PC-9 (cell line): ENCODE results near the gene HAPLN2. TPM values are rescaled to one million over a fixed set of nuclear protein-coding genes. Genes with fewer than 3 reads are reported as not detected.

Source experiments
- BruUV-seq: library from RNA; stranded (reverse); fragments of 400-500 nt; replicated peaks from 2 replicates; lab custom pipeline; 2021; lab: Mats Ljungman, UMichigan
- CTCF ChIA-PET: fragments of 300-600 bp; sonication (Branson Sonifier 250); formaldehyde crosslinking; loops from one replicate; lab custom pipeline; 2022; ENCODE audit warnings: antibody characterized with exemption; lab: Charles Lee
- POLR2A ChIA-PET: fragments of 300-600 bp; sonication (Branson Sonifier 250); formaldehyde crosslinking; loops from one replicate; lab custom pipeline; 2022; ENCODE audit warnings: antibody characterized with exemption; ENCODE audit not compliant: unreplicated experiment; lab: Charles Lee
- DNase-seq, 2 experiments: peaks; one replicate each; pipeline versions ENCODE4 v3.0.0 to v3.0.0-alpha.2; 2015 to 2022; ENCODE audit warnings: mixed read lengths in 1 of 2
- H2AFZ ChIP-seq: fragments of 200-600 bp; sonication (generic); 2 replicates; pipeline ENCODE4 v1.8.1; 2017; ENCODE audit warnings: antibody characterized with exemption
- H3F3A ChIP-seq: fragments of 200-600 bp; sonication (generic); 2 replicates; pipeline ENCODE4 v1.8.1; 2017; ENCODE audit warnings: antibody characterized with exemption, mild to moderate bottlenecking, low read depth; ENCODE audit not compliant: insufficient read depth
- H3K27ac ChIP-seq: fragments of 200-600 bp; sonication (generic); 2 replicates; pipeline ENCODE4 v1.6.1; 2016; ENCODE audit warnings: mixed run types
- H3K27me3 ChIP-seq: fragments of 200-600 bp; sonication (generic); 2 replicates; pipeline ENCODE4 v1.6.1; 2016; ENCODE audit warnings: low read depth, mixed run types; ENCODE audit not compliant: insufficient read depth
- H3K36me3 ChIP-seq: fragments of 200-600 bp; sonication (generic); 2 replicates; pipeline ENCODE4 v1.6.1; 2016; ENCODE audit warnings: low read depth, mixed run types
- H3K4me1 ChIP-seq: fragments of 200-600 bp; sonication (generic); replicated peaks from 2 replicates; pipeline ENCODE4 v1.6.1; 2016; ENCODE audit warnings: mixed run types; ENCODE audit not compliant: insufficient read depth
- H3K4me2 ChIP-seq: fragments of 200-600 bp; sonication (generic); 2 replicates; pipeline ENCODE4 v1.6.1; 2017; ENCODE audit warnings: mixed run types
- H3K4me3 ChIP-seq: fragments of 200-600 bp; sonication (generic); 2 replicates; pipeline ENCODE4 v1.6.1; 2016; ENCODE audit warnings: mixed run types
- H3K79me2 ChIP-seq: fragments of 200-600 bp; sonication (generic); 2 replicates; pipeline ENCODE4 v1.6.1; 2017; ENCODE audit warnings: low read depth, mixed run types
- H3K9me2 ChIP-seq: fragments of 200-600 bp; sonication (generic); 2 replicates; pipeline ENCODE4 v1.8.1; 2017; ENCODE audit warnings: mild to moderate bottlenecking; ENCODE audit not compliant: insufficient read depth
- H3K9me3 ChIP-seq: fragments of 200-600 bp; sonication (generic); 2 replicates; pipeline ENCODE4 v1.8.1; 2016; ENCODE audit warnings: low read depth; ENCODE audit not compliant: insufficient read depth
- H4K20me1 ChIP-seq: fragments of 200-600 bp; sonication (generic); 2 replicates; pipeline ENCODE4 v1.8.1; 2017; ENCODE audit not compliant: insufficient read depth
- CTCF ChIP-seq: fragments of 200-600 bp; sonication (generic); conservative IDR thresholded peaks from 2 replicates; pipeline ENCODE4 v1.6.1; 2017; ENCODE audit warnings: mixed run types, antibody characterized with exemption, mild to moderate bottlenecking, moderate library complexity
- EZH2 ChIP-seq: fragments of 200-600 bp; sonication (generic); IDR thresholded peaks from 2 replicates; pipeline ENCODE4 v1.8.0; 2017; ENCODE audit warnings: antibody characterized with exemption, low read depth
- intact Hi-C: fragments of 100-400 bp; cut with micrococcal nuclease; formaldehyde crosslinking; loops from one replicate; pipeline ENCODE4 v1.10.0; 2022; ENCODE audit not compliant: unreplicated experiment
- total RNA-seq: library from RNA; stranded (reverse); gene quantifications from 2 replicates; pipeline ENCODE4 v1.2.3, GENCODE V29; 2021

HAPLN2 gene
- total RNA-seq, 1 experiment from 2014 or later = not detected

- no peaks in the 10 kb centered on the region for H3K9me3 ChIP-seq
- H4K20me1 ChIP-seq = peaks cover 96% of the 10 kb centered on the region
- H3K4me3 ChIP-seq = no peak overlapping the region
- peaks cover 48% of the 10 kb centered on the region for H3F3A ChIP-seq
- ChIA-PET CTCF (no interaction called here), POLR2A (interaction anchor here (0.6 kb wide), 1 partner anchor 27 kb away, joined by 3 read pairs; no protein-coding TSS in a partner anchor)
- H3K27ac ChIP-seq = no peak overlapping the region
- DNase-seq = no peak
- TF ChIP-seq EZH2 = no peak
- TF ChIP-seq CTCF = no peak
- H3K79me2 ChIP-seq = no peaks in the 10 kb centered on the region
- no peaks in the 10 kb centered on the region for H3K9me2 ChIP-seq
- no TSS peak for BruUV-seq
- intact Hi-C loops = no loop called here
- peaks cover 19% of the 10 kb centered on the region for H3K36me3 ChIP-seq
- no peak overlapping the region for H2AFZ ChIP-seq
- no peak overlapping the region for H3K4me2 ChIP-seq
- H3K4me1 ChIP-seq = peaks cover 13% of the 10 kb centered on the region
- H3K27me3 ChIP-seq = no peaks in the 10 kb centered on the region
Measured at GRCh38 chr1:156644640-156645039, 25.4 kb downstream of the HAPLN2 start.

- POLR2A ChIA-PET = no interaction called here
- no TSS peak for BruUV-seq
- H3K27me3 ChIP-seq = no peaks in the 10 kb centered on the region
- no peak overlapping the region for H2AFZ ChIP-seq
- TF ChIP-seq EZH2 = no peak
- TF ChIP-seq CTCF = no peak
- CTCF ChIA-PET = no interaction called here
- no peak overlapping the region for H3K4me2 ChIP-seq
- no peaks in the 10 kb centered on the region for H3K9me2 ChIP-seq
- no peak overlapping the region for H3K27ac ChIP-seq
- H3K4me3 ChIP-seq = no peak overlapping the region
- H3K9me3 ChIP-seq = no peaks in the 10 kb centered on the region
- H4K20me1 ChIP-seq = peaks cover 96% of the 10 kb centered on the region
- H3F3A ChIP-seq = peaks cover 49% of the 10 kb centered on the region
- peaks cover 19% of the 10 kb centered on the region for H3K36me3 ChIP-seq
- intact Hi-C loops = no loop called here
- H3K79me2 ChIP-seq = no peaks in the 10 kb centered on the region
- DNase-seq = no peak
- H3K4me1 ChIP-seq = peaks cover 10% of the 10 kb centered on the region
Measured at GRCh38 chr1:156645056-156645455, 25.8 kb downstream of the HAPLN2 start.

- POLR2A ChIA-PET = no interaction called here
- H3K4me1 ChIP-seq = peaks cover 4% of the 10 kb centered on the region; the same call in 1 of the 2 replicates
- CTCF ChIA-PET = interaction anchor here (0.6 kb wide), 1 partner anchor 190 kb away, joined by 3 read pairs; no protein-coding TSS in a partner anchor
- no peaks in the 10 kb centered on the region for H3K27me3 ChIP-seq
- no peaks in the 10 kb centered on the region for H3K9me2 ChIP-seq
- peaks cover 48% of the 10 kb centered on the region for H3F3A ChIP-seq
- H3K4me3 ChIP-seq = no peak overlapping the region
- intact Hi-C loops = no loop called here
- H3K79me2 ChIP-seq = no peaks in the 10 kb centered on the region
- DNase-seq = no peak
- H4K20me1 ChIP-seq = peaks cover 96% of the 10 kb centered on the region
- H3K4me2 ChIP-seq = no peak overlapping the region
- H2AFZ ChIP-seq = no peak overlapping the region
- no peaks in the 10 kb centered on the region for H3K9me3 ChIP-seq
- BruUV-seq = no TSS peak
- no peak for TF ChIP-seq CTCF
- no peak for TF ChIP-seq EZH2
- H3K36me3 ChIP-seq = peaks cover 19% of the 10 kb centered on the region
- H3K27ac ChIP-seq = no peak overlapping the region
Measured at GRCh38 chr1:156645666-156646065, 26.5 kb downstream of the HAPLN2 start.
